GM19395 (cell line): Measurements from ENCODE around the gene ARHGAP45.
"Not testable (repeated sequence)": the region's sequence is repeated elsewhere in the genome, so short reads cannot be mapped to it uniquely, and the experiment has no call there.

Experiments
- ATAC-seq: cut with Tn5 transposase; IDR thresholded peaks from one replicate; pipeline ENCODE4 v1.9.1; 2021; ENCODE audit warnings: mild to moderate bottlenecking, moderate library complexity; ENCODE audit not compliant: unreplicated experiment

The ARHGAP45 gene

DNA sequence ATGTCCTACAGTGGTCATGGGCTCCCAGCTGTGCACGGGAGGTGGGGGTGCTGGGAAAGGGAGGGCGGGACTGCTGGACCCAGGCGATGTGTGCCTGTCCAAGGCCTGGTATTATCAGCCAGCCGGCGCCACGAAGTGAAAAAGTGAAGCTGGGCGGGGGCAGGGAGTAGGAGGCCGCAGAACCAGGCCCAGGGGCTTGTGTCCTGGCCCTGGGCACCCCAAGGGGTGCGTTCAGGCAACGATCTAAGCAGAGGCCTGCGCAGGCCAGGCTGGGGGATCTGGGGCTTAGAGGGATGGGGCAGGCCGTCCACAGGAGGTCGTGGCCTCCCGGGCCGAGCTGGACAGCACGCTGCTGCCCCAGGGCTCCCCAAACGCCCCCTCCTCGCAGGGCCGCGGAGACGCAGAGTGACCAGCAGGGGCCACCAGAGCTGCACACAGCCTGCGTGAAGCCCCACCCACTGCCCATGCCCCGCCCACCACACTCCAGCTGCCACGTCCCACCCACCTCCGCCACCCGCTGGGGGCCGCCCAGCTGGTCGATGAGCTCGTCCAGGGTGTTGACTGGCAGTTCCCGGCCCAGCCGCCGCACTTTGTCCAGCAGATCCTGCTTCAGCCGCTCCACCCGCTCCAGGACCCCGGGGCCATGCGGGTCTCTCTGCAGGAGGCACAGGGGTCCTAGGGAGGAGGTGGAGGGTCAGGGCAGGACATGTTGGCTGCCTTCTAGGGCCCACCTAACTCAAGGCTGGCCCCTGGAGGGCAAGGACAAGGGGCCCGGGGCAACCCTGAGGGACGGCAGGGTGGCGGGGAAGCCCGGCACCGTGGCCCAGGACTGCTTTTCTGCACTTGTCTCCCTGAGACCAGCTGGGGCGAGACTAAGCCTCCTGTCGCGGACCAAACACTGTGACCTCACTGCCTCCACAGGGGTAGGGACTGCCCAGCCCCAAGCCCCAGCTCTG, 46.3 kb downstream of the ARHGAP45 start:
- peak; percentile 58 for ATAC-seq

DNA sequence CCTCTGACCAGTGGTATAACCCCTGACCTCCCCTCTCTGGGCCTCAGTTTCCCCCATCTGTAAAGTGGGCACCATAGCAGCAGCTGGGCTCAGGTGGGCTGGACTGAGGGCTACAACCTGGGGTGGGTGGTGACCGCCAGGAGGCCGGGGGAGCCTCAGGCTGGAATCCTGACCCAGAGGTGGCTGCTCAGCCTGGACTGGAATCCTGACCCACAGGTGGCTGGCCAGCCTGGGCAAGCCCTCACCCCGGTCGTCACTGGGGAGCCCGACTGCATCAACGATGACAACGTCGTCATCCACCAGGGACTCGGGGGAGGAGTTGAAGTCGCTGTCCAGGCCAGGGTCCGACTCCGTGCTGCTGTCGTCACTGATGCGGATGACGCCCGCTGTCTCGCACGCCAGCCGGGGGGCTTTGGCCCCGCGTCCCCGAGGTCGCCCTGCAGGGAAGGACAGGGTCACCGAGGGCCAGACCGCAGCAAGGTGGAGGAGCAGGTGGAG, 47.1 kb downstream of the ARHGAP45 start:
- ATAC-seq: no peak

DNA sequence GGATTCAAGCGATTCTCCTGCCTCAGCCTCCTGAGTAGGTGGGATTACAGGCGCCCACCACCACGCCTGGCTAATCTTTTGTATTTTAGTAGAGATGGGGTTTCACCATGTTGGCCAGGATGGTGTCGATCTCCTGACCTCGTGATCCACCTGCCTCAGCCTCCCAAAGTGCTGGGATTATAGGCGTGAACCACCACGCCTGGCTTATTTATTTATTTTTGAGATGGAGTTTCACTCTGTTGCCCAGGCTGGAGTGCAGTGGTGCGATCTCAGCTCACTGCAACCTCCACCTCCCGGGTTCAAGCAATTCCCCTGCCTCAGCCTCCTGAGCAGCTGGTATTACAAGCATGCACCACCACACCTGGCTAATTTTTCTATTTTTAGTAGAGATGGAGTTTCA, 47.8 kb downstream of the ARHGAP45 start:
- not testable (repeated sequence) for ATAC-seq

DNA sequence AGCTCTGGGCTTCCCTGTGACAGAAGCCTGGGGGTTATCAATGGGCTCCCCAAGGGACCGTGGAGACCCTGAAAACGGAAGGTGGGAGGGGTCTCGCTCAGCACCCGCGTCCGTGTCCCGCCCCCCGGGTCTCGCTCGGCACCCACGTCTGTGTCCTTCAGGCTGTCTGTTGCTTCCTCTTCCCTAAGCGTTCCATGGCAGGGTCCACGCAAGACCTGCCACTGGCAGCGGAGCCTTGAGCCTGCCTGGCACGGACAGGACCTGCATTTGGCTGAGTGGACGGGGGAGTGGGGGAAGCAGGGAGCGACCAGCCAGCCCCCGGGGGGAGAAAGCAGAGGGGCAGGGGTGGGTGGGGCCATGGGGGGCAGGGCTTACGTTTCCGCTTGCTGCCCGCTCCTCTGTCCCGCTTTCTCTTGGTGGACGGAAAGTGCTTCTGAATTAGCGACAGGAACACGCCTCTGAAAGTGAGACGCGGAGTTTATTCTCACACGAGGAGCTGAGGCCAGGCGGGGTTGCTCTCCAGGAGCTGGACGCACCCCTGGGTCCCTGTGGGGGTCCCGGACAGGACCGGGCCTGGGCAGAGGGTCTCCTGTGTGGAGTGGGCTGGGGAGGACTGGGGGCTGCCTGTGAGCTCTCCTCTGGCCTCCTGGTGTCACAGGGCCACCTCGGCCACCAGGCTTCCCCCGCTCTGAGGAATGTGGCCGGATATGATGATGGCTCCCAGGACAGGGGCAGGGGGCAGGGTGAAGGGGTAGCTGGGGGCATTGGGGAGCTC, 48.9 kb downstream of the ARHGAP45 start:
- ATAC-seq: no peak

DNA sequence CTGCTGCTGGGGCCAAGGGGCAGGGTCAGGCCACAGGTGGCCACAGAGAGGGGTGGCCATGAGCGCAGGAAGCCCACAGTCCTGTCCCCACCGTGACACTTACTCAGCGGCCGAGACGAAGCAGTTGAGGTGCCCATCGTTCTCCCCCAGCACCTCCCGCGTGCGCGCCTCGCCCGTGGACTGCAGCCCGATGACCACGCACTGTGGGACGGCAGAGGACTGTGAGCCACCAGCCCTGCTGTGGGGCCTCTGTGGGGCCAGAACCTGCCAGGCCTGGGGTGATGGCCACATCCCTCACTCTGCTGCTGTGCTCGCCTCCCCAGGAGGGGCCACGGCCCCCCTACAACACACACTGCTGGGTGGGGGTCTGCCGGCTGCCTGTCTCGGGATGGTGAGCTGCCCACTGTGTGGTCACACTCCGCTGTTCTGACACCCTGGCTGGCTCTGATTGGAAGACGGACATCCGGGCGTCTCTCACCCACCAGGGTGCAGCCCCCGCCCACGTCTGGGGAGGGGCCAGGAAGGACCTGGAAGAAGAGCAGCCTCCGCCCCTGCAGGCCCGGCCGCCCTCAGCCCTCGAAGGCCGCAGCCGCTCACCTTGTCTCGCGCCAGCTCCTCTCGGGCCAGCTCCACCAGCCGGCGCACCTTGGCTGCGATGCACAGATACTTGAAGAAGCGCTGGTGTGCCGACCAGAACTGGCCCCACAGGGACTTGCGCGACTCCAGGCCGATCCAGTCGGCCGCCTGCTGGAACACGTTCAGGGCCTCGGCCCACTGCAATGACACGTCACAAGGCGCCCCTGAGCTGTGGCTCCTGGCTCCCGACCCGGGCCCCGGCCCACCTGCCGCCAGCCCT, 50.0 kb downstream of the ARHGAP45 start:
- no peak for ATAC-seq

DNA sequence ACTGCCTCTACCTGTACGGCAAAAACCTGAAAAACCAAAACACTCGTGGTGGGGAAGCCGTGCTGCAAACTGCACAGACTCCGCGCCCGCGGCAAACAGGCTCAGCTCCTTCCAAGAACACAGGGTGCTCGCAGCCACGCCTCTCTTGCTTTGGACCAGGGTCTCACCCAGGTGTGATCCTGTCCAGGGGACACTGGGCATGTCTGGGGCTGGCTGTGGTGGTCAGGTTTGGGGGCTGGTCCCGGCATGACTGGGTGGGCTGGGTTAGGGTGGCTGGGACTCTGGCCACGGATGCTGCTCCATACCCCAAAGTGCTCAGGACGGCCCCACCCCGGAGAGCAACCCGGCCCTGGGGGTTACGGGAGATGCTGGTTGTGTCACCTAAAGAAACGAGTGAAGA, 50.7 kb downstream of the ARHGAP45 start:
- no peak for ATAC-seq

DNA sequence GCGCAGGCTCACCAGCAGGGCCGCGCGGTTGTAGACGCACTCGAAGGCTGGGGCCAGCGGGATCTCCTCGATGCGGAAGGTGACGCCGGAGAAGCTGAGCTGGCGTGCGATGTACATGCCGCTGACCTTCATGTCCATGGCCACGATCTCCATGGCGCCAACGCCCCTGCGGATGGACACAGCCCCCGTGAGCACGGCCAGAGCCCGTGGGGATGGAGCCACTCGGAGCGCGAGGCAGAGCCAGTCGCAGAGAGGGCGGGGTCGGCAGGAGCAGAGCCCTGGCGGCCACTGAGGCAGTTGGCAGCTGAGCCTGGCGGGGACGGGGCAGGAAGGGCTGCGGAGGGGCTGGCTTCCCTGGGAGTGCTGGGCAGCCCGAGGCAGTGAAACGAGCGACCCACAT, 52.0 kb downstream of the ARHGAP45 start:
- no peak for ATAC-seq

DNA sequence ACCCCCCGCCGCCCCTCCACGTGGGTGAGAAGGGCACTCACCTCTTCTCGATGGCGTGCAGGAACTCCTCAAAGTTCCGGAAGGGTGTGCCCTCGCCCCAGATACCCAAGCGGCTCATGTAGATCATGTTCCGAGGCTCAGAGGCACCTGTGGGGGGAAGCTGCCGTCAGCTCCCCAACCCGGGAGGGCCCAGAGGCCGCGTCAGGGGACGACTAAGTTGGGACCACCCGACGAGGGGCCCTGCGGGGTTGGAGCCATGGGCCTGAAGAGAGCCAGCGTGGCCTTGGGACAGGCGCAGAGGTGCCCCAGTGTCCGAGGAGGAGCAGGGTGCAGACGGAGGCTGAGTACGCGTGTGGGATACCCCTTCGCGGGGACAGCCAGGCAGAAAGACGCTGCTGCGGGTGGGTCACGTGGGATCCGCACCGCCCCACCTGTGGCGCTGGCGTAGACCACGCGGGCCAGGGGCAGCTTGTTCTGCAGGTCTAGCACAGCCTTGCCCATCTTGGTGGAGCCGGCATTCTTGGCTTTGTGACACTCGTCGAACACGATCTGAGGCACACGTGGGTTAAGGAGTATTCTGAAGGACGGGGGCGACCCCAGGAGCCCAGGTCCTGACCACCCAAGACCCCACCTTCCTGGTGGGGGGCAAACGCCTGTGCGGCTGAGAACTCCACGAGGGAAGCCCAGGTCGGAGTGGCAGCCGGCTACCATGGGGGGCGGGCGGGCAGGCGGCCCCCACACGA, 52.7 kb downstream of the ARHGAP45 start:
- no peak for ATAC-seq

DNA sequence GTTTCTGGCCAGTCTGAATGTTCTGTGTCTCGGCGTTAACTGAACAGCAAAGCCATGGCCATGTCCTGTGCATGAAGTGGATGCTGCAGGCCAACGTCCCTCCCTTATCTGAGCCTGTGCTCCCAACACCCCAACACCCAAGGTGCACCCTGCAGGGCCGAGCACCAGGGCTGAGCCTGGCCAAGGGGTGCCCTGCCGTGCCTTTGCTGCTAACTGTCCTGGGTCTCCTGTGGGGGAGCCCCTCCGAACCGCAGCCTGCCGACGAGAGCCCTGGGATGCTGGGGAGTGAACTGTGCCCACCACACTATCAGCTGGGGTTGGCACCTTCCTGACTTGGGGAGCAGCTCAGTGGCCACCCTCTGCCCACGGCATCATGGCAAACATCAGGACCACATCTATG, 54.4 kb downstream of the ARHGAP45 start:
- ATAC-seq: no peak

DNA sequence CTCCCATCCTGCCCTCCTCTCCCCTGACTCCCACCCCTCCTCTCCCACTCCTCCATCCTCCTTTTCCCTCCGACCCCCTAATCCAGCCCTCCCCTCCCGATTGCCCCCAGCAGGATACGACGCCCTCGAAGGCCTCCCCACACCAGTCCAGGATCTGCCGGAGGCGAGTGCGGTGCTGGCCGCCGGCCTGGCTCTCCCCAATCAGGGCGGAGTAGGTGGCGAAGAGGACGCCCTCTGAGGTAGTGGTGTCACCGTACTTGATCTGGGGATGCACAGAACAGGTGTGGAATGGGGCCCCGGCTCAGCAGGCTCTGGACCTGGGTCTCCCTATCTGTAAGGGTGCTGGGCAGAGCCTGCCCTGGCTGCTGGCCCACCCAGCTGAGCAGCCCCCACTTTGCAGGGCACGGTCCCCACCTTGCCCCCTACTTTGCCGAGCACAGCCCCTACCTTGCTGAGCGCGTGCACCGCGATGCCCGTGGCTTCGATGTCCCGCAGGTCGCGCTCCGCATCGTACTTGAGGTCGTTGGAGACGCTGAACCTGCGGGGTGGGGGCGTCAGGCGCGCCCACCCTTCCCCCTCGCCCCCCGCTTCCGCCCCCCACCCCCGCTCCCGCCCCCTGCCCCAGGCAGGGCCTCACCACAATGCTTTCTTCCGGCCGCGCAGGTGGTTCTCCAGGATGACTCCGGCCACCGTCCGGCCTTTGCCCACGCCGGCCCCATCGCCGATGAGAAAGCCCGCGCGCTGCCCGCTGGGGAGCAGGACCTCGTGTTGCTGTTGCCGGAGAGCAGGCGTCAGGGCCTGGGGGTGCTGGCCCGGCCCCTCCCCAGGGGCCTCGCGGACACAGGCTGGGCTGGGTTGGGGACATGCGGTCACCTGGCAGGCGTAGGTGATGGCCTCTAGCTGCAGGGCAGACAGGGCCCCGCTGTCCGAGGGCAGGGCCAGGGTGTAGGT, 55.3 kb downstream of the ARHGAP45 start:
- no peak for ATAC-seq

DNA sequence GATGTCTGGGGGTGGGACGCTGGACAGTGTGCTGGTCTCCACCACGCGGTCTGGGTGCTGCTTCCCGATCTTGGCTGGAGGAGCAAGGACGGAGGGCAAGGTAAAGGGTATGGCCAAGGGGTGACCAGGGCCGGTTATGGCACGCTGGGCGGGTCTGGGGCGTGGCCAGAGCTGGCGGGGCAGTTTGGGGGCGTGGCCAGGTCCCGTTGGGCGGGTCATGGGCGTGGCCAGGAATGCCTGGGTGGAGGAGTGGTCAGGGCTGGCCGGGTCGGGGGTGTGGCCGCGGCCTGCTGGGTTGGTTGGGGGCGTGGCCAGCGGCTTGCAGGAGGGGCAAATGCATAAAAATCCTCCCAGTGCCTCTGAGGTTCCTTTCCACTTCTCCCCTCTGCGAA, 56.0 kb downstream of the ARHGAP45 start:
- no peak for ATAC-seq

DNA sequence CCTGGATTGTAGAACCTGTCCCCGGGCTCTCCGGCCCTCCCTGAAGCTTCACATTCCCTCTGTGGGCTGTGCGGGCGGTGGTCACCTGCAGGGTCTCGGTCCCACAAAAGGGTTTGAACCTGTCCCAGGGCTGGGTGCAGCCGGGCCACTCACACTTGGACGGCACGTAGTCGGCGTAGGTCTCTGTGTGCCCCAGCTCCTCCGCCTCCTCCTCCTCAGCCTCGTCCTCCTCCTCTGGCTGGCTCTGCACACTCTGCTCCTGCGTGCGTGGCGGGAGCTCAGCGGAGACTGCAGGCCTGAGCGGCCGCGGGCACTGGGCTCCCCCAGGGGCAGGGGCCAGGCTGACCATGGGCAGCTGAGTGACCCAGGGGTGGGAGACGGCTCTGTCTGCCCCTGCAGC, 56.4 kb downstream of the ARHGAP45 start:
- ATAC-seq: no peak

DNA sequence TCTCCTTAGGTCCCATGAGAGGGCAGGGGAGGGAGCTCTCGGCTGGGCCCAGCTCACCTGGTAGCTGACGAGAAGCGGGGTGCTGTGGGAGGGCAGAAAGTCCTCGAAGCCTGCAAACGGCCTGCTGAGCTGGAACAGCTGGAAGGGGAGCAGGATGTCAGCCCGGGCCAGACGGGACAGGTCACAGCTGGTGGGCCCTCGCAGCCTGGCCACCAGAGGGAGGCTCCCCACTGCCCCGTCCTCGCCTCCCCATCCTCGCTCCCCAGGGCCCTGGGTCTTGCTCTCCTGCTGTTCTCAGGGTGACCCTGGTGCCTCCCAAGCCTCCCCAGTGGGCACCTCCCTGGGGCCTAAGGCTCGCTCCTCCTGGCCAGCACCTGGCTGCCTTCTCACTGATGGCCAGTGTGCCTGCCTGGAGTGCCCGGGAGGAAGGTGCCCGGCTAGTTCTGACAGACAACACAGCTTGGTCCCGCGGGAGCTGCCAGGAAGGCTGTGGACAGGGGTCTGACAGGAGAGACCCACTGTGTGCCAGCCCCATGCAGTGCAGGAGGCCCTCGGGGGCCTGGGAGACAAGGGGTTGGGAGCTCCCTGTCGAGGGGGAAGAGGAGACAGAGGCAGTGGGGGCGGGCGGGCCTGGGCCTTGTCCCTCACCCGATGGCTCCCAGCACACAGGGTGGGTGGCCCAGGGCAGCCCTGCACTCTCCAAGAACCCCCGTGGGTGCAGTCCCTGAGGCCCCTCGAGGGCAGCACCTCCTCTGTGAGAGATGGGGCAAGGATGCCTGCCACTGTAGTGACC, 57.1 kb downstream of the ARHGAP45 start:
- ATAC-seq: no peak

DNA sequence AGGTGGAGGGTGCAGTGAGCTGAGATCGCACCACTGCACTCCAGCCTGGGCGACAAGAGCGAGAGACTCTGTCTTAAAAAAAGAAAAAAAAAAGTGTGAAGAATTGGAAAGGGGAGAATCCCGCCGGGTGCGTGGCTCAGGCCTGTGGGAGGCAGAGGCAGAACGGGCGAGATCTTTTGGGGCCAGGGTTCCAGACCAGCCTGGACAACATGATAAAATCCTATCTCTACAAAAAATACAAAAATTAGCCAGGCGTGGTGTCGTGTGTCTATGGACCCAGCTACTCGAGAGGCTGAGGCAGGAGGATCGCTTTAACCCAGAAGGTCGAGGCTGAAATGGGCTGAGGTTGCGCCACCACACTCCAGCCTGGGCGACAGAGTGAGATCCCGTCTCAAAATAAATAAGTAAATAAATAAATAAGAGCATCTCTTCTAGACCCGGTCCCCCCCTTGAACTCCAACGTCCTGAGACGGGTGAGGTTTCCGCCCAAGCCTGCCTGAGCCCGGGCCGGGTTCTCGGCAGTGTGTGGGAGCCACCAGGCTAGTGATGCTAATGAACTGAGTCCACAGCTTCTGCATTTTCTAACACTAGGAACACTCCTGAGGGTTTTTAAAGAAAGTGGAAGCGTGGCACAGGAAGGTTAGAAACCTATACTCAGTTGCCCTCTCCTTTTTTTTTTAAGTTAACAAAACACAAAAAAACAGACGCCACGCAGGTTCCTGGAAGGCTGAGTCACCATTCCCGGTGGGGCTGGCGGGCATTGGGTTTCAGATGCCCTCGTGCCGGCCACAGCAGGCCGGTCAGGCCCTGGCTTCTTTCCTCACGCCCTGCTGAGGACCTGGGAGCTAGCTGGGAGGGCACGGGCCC, 58.9 kb downstream of the ARHGAP45 start:
- no peak for ATAC-seq

DNA sequence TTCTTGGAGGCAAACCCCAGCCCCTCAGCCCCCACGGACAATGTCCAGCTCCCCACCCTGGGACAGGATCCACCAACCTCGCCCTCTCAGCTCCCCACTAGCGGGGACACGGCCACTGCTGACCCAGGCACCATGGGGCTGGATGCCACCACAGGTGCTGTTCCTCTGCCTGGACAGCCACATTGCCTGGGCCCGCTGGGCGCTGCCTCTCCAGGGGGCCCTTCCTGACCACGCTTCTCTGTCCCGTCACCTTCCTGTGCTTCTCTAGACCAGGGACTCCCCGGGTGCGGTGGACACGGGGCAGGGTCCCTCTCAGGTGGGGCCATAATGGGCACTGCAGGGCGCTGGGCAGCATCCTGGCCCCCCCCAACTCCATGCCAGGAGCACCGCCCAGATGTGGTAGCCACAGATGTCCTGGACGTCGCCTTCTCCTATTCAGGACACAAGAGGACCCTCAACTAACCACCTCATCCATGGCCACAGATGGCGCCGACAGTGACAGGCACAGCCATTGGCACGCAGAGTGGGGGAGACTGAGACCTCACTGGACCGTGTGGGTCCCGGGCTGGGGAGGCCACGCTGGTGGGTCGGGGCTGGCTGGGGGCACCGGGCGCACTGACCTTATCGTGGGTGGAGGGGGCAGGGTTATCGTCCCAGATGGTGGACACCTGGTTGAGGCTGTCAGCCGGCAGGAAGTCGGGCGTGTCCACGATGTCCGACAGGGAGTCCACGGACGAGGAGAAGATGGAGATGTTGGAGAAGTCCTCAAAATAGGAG, 60.2 kb downstream of the ARHGAP45 start:
- ATAC-seq: no peak

DNA sequence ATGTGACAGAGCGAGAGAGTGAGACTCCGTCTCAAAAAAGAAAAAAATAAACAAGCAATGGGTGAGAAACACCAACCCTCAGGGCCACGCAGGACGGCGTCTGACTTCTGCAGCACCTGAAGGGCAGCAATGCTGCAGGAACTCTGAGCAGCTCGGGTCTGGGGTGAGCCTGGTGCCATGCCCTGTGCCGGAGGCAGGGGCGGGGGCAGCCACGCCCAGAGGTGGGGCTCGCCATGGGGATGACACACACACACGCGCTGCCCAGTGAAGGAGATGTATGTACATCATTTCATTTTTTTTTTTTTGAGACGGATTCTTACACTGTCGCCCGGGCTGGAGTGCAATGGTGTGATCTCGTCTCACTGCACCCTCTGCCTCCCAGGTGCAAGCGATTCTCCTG, 61.1 kb downstream of the ARHGAP45 start:
- ATAC-seq: no peak

DNA sequence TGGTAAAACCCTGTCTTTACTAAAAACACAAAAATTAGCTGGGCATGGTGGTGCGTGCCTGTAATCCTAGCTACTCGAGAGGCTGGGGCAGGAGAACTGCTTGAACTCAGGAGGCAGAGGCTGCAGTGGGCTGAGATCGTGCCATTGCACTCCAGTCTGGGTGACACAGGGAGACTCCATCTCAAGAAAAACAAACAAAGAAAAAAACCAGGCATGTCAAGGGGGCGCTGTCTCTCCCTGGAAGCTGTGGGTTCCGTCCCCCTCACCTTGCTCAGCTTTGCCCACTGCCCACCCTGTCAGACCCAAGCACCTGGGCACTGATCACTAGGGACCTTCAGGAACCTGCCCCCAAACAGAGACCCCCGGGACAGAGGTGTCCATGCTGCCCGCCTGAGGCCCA, 62.1 kb downstream of the ARHGAP45 start:
- not testable (repeated sequence) for ATAC-seq
